NCI-H1436 treated with DMSO at 0.1 percent for 48 hours (cell line): Measurements from ENCODE around the gene SLC66A2.

Experiments used
- DNase-seq: peaks from one replicate; lab custom pipeline; 2025; lab: John Stamatoyannopoulos, UW

Gene SLC66A2

GRCh38 chr18:79919089-79919488 lies 32.4 kb downstream of the SLC66A2 start:
- no peak for DNase-seq

GRCh38 chr18:79918615-79919011 lies 32.8 kb downstream of the SLC66A2 start:
- DNase-seq: no peak

- no peak for DNase-seq
Observed at GRCh38 chr18:79917853-79918614, 33.4 kb downstream of the SLC66A2 start.

- DNase-seq: no peak
Observed at GRCh38 chr18:79917169-79917852, 34.1 kb downstream of the SLC66A2 start.

- DNase-seq: no peak
Observed at GRCh38 chr18:79916546-79917168, 34.8 kb downstream of the SLC66A2 start.

GRCh38 chr18:79916128-79916494 lies 35.3 kb downstream of the SLC66A2 start:
- DNase-seq: no peak

GRCh38 chr18:79915161-79916127 lies 36.0 kb downstream of the SLC66A2 start:
- no peak for DNase-seq

GRCh38 chr18:79914614-79915160 lies 36.8 kb downstream of the SLC66A2 start:
- no peak for DNase-seq

GRCh38 chr18:79912994-79913831 lies 38.2 kb downstream of the SLC66A2 start:
- no peak for DNase-seq

GRCh38 chr18:79912409-79912991 lies 39.0 kb downstream of the SLC66A2 start:
- no peak for DNase-seq

GRCh38 chr18:79911344-79912270 lies 39.8 kb downstream of the SLC66A2 start:
- DNase-seq: no peak

GRCh38 chr18:79910563-79911343 lies 40.7 kb downstream of the SLC66A2 start:
- no peak for DNase-seq

- no peak for DNase-seq
Observed at GRCh38 chr18:79906706-79907105, 44.7 kb downstream of the SLC66A2 start.

GRCh38 chr18:79905993-79906392 lies 45.5 kb downstream of the SLC66A2 start:
- no peak for DNase-seq

GRCh38 chr18:79905389-79905911 lies 46.0 kb downstream of the SLC66A2 start:
- DNase-seq: no peak

GRCh38 chr18:79904357-79905147 lies 46.9 kb downstream of the SLC66A2 start:
- DNase-seq: no peak

- no peak for DNase-seq
Observed at GRCh38 chr18:79903787-79904356, 47.6 kb downstream of the SLC66A2 start.
